Measurements from ENCODE around the gene FREM1. TPM values are rescaled to one million over a fixed set of nuclear protein-coding genes. Genes with fewer than 3 reads are reported as not detected.

Gene FREM1
- polyA plus RNA-seq, 1 of the 3 experiments (the other 2 are of a cell fraction) = 0.26 TPM

DNA sequence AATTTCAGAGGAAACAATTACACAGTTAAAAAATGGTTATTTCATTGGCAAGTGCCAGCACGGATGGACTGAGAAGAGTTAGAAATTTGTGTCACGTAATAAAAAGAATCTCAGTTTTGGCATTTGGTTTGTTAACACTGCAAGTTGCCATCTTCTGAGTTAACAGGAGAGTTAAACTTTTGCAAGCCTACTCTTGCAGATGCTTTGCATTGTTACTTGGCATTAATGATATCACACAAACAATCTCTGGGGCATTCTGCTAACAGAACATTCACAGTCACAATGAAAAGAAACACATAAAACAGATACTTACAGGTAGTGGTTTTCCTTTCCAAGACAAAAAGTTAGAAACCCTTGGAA, 647 bp downstream of the FREM1 start:
- no peak for DNase-seq
- H3K9me3 ChIP-seq = no peaks in the 10 kb centered on the region
- no peak overlapping the region for H3K9ac ChIP-seq
- no peaks in the 10 kb centered on the region for H3F3A ChIP-seq (replicated peaks; ENCODE audit: insufficient read depth)
- POLR2A ChIA-PET = interaction anchor here (1.0 kb wide), 2 partner anchors 26 to 27 kb away, joined by 3 to 4 read pairs; no protein-coding TSS in a partner anchor
- H3K27me3 ChIP-seq (ENCODE audit: insufficient read depth) = no peaks in the 10 kb centered on the region
- peak overlapping the region; percentile 5 to 31; a peak in 1 of 4 replicates for H3K4me3 ChIP-seq (ENCODE audit: low read depth in 2 of 2, low read length in 1 of 2)
- H3K4me1 ChIP-seq (ENCODE audit: control insufficient read depth in 1 of 2, insufficient read depth in 2 of 2, low read depth in 1 of 2, low read length in 1 of 2) = peaks cover 5 to 36% of the 10 kb centered on the region in 2 experiments
- no peaks in the 10 kb centered on the region for H4K20me1 ChIP-seq (ENCODE audit: insufficient read depth)
- no peaks in the 10 kb centered on the region for H3K9me2 ChIP-seq
- WGBS (ENCODE audit: low lambda C conversion rate) = 81% methylated on average over 2 of the region's 2 CpGs
- CTCF ChIA-PET = interaction anchor here (1.3 to 1.8 kb wide), 3 partner anchors 9 to 225 kb away, joined by 3 to 4 read pairs (median 4); no protein-coding TSS in a partner anchor
- H3K27ac ChIP-seq (ENCODE audit: low read depth in 2 of 2, low read length in 1 of 2) = peak overlapping the region in 1 of 2 experiments; percentile 87; a peak in 2 of 4 replicates
- no peaks in the 10 kb centered on the region for H3K79me2 ChIP-seq (ENCODE audit: insufficient read depth)
- H3K4me2 ChIP-seq = peak overlapping the region; percentile 52; the same call in 1 of the 2 replicates
- peak overlapping the region; percentile 50; the same call in 1 of the 2 replicates for H2AFZ ChIP-seq (ENCODE audit: low read depth)
- no peaks in the 10 kb centered on the region for H3K36me3 ChIP-seq (replicated peaks in 1 of 2; ENCODE audit: control insufficient read depth in 1 of 2, insufficient read depth in 2 of 2, low read length in 1 of 2)
- TF ChIP-seq, protein P1, sequence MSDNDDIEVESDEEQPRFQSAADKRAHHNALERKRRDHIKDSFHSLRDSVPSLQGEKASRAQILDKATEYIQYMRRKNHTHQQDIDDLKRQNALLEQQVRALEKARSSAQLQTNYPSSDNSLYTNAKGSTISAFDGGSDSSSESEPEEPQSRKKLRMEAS (IDR thresholded peaks at IDR 0.05; ENCODE audit: low read depth) = no peak
- TF ChIP-seq SIN3A (IDR thresholded peaks at IDR 0.05; ENCODE audit: borderline replicate concordance, low read depth, low read length) (no peak), FOXJ3 (CRISPR knock-in tag; IDR thresholded peaks at IDR 0.05) (no peak), GATA2 (CRISPR knock-in tag; IDR thresholded peaks at IDR 0.05) (peak; percentile 11; the same call in 1 of the 2 replicates), TCF12 (IDR thresholded peaks at IDR 0.05) (no peak)
- TF ChIP-seq, protein P2, sequence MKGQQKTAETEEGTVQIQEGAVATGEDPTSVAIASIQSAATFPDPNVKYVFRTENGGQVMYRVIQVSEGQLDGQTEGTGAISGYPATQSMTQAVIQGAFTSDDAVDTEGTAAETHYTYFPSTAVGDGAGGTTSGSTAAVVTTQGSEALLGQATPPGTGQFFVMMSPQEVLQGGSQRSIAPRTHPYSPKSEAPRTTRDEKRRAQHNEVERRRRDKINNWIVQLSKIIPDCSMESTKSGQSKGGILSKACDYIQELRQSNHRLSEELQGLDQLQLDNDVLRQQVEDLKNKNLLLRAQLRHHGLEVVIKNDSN (IDR thresholded peaks at IDR 0.05; ENCODE audit: borderline replicate concordance, low read depth) = no peak

DNA sequence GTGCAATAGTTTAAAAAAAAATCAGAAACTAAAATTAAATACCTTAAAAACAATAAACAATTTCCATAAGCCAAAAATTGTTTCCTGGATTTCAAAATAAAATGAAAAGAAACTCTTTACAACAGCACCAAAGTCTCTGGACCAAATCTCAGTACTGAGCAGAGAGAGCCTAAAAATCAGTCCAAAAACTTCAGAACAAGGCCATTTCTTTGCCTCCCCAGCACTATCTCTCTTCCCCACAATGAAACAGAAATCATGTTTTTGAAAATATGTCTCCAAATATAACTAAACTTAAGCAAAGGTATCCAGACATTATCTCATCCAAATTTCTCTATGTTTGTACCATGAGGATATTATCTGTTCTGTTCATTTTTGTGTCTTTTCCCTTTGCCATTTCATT, 1.0 kb downstream of the FREM1 start:
- Histone ChIP-seq H2AFZ (ENCODE audit: low read depth) (no peak overlapping the region), H3K4me3 (ENCODE audit: low read depth in 2 of 2, low read length in 1 of 2) (peak overlapping the region in 1 of 2 experiments; percentile 21; a peak in 1 of 4 replicates), H3K4me2 (no peak overlapping the region), H3K27ac (ENCODE audit: low read depth in 2 of 2, low read length in 1 of 2) (peak overlapping the region in 1 of 2 experiments; percentile 87; a peak in 2 of 4 replicates), H4K20me1 (ENCODE audit: insufficient read depth) (no peaks in the 10 kb centered on the region), H3K4me1 (ENCODE audit: control insufficient read depth in 1 of 2, insufficient read depth in 2 of 2, low read depth in 1 of 2, low read length in 1 of 2) (peaks cover 5 to 38% of the 10 kb centered on the region in 2 experiments), H3K9ac (no peak overlapping the region), H3K36me3 (replicated peaks in 1 of 2; ENCODE audit: control insufficient read depth in 1 of 2, insufficient read depth in 2 of 2, low read length in 1 of 2) (no peaks in the 10 kb centered on the region), H3K9me3 (no peaks in the 10 kb centered on the region), H3F3A (replicated peaks; ENCODE audit: insufficient read depth) (no peaks in the 10 kb centered on the region), H3K27me3 (ENCODE audit: insufficient read depth) (no peaks in the 10 kb centered on the region), H3K9me2 (no peaks in the 10 kb centered on the region), H3K79me2 (ENCODE audit: insufficient read depth) (no peaks in the 10 kb centered on the region)
- POLR2A ChIA-PET = no interaction called here
- TF ChIP-seq RFX5 (IDR thresholded peaks at IDR 0.05; ENCODE audit: low read length) = no peak
- TF ChIP-seq, protein P3, sequence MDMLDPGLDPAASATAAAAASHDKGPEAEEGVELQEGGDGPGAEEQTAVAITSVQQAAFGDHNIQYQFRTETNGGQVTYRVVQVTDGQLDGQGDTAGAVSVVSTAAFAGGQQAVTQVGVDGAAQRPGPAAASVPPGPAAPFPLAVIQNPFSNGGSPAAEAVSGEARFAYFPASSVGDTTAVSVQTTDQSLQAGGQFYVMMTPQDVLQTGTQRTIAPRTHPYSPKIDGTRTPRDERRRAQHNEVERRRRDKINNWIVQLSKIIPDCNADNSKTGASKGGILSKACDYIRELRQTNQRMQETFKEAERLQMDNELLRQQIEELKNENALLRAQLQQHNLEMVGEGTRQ (IDR thresholded peaks at IDR 0.05; ENCODE audit: borderline replicate concordance, low read depth, low read length) = no peak
- no peak for TF ChIP-seq MXI1 (IDR thresholded peaks at IDR 0.05; ENCODE audit: low read depth, low read length)
- TF ChIP-seq, protein P4, sequence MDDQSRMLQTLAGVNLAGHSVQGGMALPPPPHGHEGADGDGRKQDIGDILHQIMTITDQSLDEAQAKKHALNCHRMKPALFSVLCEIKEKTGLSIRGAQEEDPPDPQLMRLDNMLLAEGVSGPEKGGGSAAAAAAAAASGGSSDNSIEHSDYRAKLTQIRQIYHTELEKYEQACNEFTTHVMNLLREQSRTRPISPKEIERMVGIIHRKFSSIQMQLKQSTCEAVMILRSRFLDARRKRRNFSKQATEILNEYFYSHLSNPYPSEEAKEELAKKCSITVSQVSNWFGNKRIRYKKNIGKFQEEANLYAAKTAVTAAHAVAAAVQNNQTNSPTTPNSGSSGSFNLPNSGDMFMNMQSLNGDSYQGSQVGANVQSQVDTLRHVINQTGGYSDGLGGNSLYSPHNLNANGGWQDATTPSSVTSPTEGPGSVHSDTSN (IDR thresholded peaks at IDR 0.05) = no peak
- TF ChIP-seq, protein P5, sequence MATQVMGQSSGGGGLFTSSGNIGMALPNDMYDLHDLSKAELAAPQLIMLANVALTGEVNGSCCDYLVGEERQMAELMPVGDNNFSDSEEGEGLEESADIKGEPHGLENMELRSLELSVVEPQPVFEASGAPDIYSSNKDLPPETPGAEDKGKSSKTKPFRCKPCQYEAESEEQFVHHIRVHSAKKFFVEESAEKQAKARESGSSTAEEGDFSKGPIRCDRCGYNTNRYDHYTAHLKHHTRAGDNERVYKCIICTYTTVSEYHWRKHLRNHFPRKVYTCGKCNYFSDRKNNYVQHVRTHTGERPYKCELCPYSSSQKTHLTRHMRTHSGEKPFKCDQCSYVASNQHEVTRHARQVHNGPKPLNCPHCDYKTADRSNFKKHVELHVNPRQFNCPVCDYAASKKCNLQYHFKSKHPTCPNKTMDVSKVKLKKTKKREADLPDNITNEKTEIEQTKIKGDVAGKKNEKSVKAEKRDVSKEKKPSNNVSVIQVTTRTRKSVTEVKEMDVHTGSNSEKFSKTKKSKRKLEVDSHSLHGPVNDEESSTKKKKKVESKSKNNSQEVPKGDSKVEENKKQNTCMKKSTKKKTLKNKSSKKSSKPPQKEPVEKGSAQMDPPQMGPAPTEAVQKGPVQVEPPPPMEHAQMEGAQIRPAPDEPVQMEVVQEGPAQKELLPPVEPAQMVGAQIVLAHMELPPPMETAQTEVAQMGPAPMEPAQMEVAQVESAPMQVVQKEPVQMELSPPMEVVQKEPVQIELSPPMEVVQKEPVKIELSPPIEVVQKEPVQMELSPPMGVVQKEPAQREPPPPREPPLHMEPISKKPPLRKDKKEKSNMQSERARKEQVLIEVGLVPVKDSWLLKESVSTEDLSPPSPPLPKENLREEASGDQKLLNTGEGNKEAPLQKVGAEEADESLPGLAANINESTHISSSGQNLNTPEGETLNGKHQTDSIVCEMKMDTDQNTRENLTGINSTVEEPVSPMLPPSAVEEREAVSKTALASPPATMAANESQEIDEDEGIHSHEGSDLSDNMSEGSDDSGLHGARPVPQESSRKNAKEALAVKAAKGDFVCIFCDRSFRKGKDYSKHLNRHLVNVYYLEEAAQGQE (IDR thresholded peaks at IDR 0.05; ENCODE audit: low read depth, low read length) = no peak
- TF ChIP-seq GATA2 (CRISPR knock-in tag; IDR thresholded peaks at IDR 0.05) = no peak
- no peak for TF ChIP-seq RCOR1 (IDR thresholded peaks at IDR 0.05; ENCODE audit: low read length)
- no peak for TF ChIP-seq ELF1 (IDR thresholded peaks at IDR 0.05)
- no peak for TF ChIP-seq JUND (IDR thresholded peaks at IDR 0.05)
- TF ChIP-seq RXRA (IDR thresholded peaks at IDR 0.05; ENCODE audit: borderline replicate concordance, low read depth) = no peak
- TF ChIP-seq, protein P6, sequence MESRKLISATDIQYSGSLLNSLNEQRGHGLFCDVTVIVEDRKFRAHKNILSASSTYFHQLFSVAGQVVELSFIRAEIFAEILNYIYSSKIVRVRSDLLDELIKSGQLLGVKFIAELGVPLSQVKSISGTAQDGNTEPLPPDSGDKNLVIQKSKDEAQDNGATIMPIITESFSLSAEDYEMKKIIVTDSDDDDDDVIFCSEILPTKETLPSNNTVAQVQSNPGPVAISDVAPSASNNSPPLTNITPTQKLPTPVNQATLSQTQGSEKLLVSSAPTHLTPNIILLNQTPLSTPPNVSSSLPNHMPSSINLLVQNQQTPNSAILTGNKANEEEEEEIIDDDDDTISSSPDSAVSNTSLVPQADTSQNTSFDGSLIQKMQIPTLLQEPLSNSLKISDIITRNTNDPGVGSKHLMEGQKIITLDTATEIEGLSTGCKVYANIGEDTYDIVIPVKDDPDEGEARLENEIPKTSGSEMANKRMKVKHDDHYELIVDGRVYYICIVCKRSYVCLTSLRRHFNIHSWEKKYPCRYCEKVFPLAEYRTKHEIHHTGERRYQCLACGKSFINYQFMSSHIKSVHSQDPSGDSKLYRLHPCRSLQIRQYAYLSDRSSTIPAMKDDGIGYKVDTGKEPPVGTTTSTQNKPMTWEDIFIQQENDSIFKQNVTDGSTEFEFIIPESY (IDR thresholded peaks at IDR 0.05; ENCODE audit: borderline replicate concordance, low read depth) = no peak
- no peak for DNase-seq
- CTCF ChIA-PET = interaction anchor here (1.3 to 1.9 kb wide), 5 partner anchors 10 to 226 kb away, joined by 3 to 6 read pairs (median 4); no protein-coding TSS in a partner anchor
